K562 (cell line): ENCODE data around the gene SBF1. TPM values are rescaled to one million over a fixed set of nuclear protein-coding genes. Genes with fewer than 3 reads are reported as not detected.

Source experiments
- ATAC-seq: fragments of 200-7000 bp; cut with Tn5 transposase; 3 replicates; pipeline ENCODE4 v1.9.1; 2020; ENCODE audit warnings: moderate library complexity
- BruUV-seq: library from RNA; stranded (reverse); fragments of 400-500 nt; replicated peaks from 2 replicates; lab custom pipeline; 2021; lab: Mats Ljungman, UMichigan
- CTCF ChIA-PET: fragments of 300-600 bp; formaldehyde crosslinking; extraction: SDS; loops from one replicate; lab custom pipeline; 2021; ENCODE audit warnings: low intra/inter-chr PET ratio; lab: Yijun Ruan, JAX
- POLR2A ChIA-PET: fragments of 300-600, 350-650 bp; sonication (Branson Sonifier 250); formaldehyde crosslinking; extraction: SDS; loops from one replicate; lab custom pipeline; 2021; ENCODE audit warnings: antibody characterized with exemption, inconsistent platforms; lab: Yijun Ruan, JAX
- DNase-seq, 4 experiments: peaks; one replicate each; pipeline versions ENCODE4 v3.0.0 to v3.0.0-alpha.2; 2011 to 2018; ENCODE audit warnings: low spot score in 3 of 4, mixed read lengths in 3 of 4; ENCODE audit errors: extremely low read depth in 1 of 4
- FAIRE-seq: peaks from 2 replicates; lab custom pipeline; 2011; peaks lifted over from hg19 to GRCh38; lab: Jason Lieb, UNC
- H2AFZ ChIP-seq: 2 replicates; pipeline ENCODE4 v1.6.0; 2011; ENCODE audit warnings: low read depth, low read length, control low read depth, inconsistent platforms
- H3K27ac ChIP-seq: fragments of 200-600 bp; 3 replicates; pipeline ENCODE4 v1.8.0; 2011; ENCODE audit warnings: low read depth, mild to moderate bottlenecking, control low read depth, inconsistent platforms, low read length, moderate library complexity, mixed read lengths; ENCODE audit errors: extremely low read depth
- H3K27me3 ChIP-seq, 2 experiments: fragments of 300-600 bp in 1 of 2; 2 replicates in 1 of 2; 3 replicates in 1 of 2; pipeline versions ENCODE4 v1.6.0 to v1.8.0; 2011; ENCODE audit warnings: inconsistent platforms in 2 of 2, low read length in 2 of 2, mild to moderate bottlenecking in 1 of 2, mixed read lengths in 1 of 2, moderate library complexity in 1 of 2; ENCODE audit not compliant: control insufficient read depth in 2 of 2, insufficient read depth in 2 of 2
- H3K36me3 ChIP-seq: fragments of 300-600 bp; 3 replicates; pipeline ENCODE4 v1.8.0; 2011; ENCODE audit warnings: mild to moderate bottlenecking, low read length, inconsistent platforms; ENCODE audit not compliant: control insufficient read depth, insufficient read depth
- H3K4me1 ChIP-seq, 2 experiments: fragments of 200-600 bp in 1 of 2; replicated peaks in 1 of 2; 2 replicates in 1 of 2; 3 replicates in 1 of 2; pipeline versions ENCODE4 v1.5.1 to v1.8.0; 2011; ENCODE audit warnings: inconsistent platforms in 2 of 2, low read length in 2 of 2, mild to moderate bottlenecking in 1 of 2, mixed read lengths in 1 of 2, moderate library complexity in 1 of 2; ENCODE audit not compliant: control insufficient read depth in 2 of 2, insufficient read depth in 2 of 2
- H3K4me2 ChIP-seq: 2 replicates; pipeline ENCODE4 v1.6.1; 2011; ENCODE audit warnings: low read length, control low read depth, inconsistent platforms, mixed read lengths; ENCODE audit not compliant: insufficient read depth
- H3K4me3 ChIP-seq: fragments of 200-600 bp; sonication (generic), shearing (Covaris generic); 2 replicates; pipeline ENCODE4 v1.5.1; 2016; ENCODE audit warnings: control low read depth, inconsistent platforms
- H3K79me2 ChIP-seq: fragments of 200-600 bp; 3 replicates; pipeline ENCODE4 v1.8.0; 2011; ENCODE audit warnings: low read length, inconsistent platforms; ENCODE audit not compliant: control insufficient read depth, insufficient read depth
- H3K9ac ChIP-seq, 2 experiments: 2 replicates each; pipeline versions ENCODE4 v1.6.0 to v1.6.1; 2011; ENCODE audit warnings: low read depth in 2 of 2, low read length in 2 of 2, control low read depth in 1 of 2, inconsistent platforms in 1 of 2, mild to moderate bottlenecking in 1 of 2, mixed read lengths in 1 of 2; ENCODE audit not compliant: insufficient read depth in 1 of 2
- H3K9me1 ChIP-seq: one replicate; pipeline ENCODE4 v1.6.0; 2011; ENCODE audit warnings: inconsistent platforms, mild to moderate bottlenecking, low read length, moderate library complexity; ENCODE audit not compliant: control insufficient read depth, insufficient read depth
- H3K9me3 ChIP-seq: replicated peaks from 2 replicates; pipeline ENCODE4 v1.5.1; 2011; ENCODE audit warnings: low read depth, low read length, inconsistent platforms; ENCODE audit not compliant: control insufficient read depth, insufficient read depth
- H4K20me1 ChIP-seq: replicated peaks from 2 replicates; pipeline ENCODE4 v1.6.1; 2011; ENCODE audit warnings: low read length, inconsistent platforms, mixed read lengths; ENCODE audit not compliant: control insufficient read depth, insufficient read depth
- MED1 ChIP-seq: sonication (generic); formaldehyde crosslinking; IDR thresholded peaks from 2 replicates; pipeline ENCODE4 v1.8.1; 2023; ENCODE audit warnings: missing genetic modification reagents, borderline replicate concordance
- ZNF316 ChIP-seq: fragments of 450-650 bp; IDR thresholded peaks from 2 replicates; pipeline ENCODE4 v1.6.1; 2016
- ZNF561 ChIP-seq: fragments of 450-650 bp; formaldehyde crosslinking; conservative IDR thresholded peaks from 2 replicates; pipeline ENCODE4 v1.4.0; 2020; ENCODE audit warnings: mild to moderate bottlenecking, moderate library complexity
- WGBS: fragments of 100-300 bp; shearing (Covaris generic); methylation state at CpG from one replicate; pipeline ENCODE4 v1.1.6; 2016; ENCODE audit warnings: low coverage, mixed read lengths; ENCODE audit not compliant: insufficient coverage; ENCODE audit errors: missing lambda C conversion rate; 5-methylcytosine and 5-hydroxymethylcytosine counted together
- in situ Hi-C: fragments of 300-500 bp; cut with MboI; formaldehyde crosslinking; loops from 4 replicates; pipeline ENCODE4 v1.15.0; 2018; ENCODE audit warnings: inconsistent platforms, mixed read lengths
- intact Hi-C: fragments of 100-400 bp; cut with micrococcal nuclease; formaldehyde crosslinking; loops from 2 replicates; pipeline ENCODE4 v1.14.2; 2022
- polyA plus RNA-seq, 8 experiments: library from polyadenylated mRNA; depleted of rRNA in 4 of 8; stranded (reverse) in 5 of 8; unstranded in 3 of 8; fragments of >200 nt; fragmentation: Nextera tagmentation in 2 of 8; fragmentation: Illumina TruSeq in 1 of 8; extraction: Ambion mirVana in 2 of 8; extraction: Trizol in 1 of 8; gene quantifications; 2 replicates each; pipeline versions ENCODE4 v1.2.1 to v1.2.3, GENCODE V29; 2011 to 2014; ENCODE audit warnings: inconsistent platforms in 1 of 8, missing spikeins in 1 of 8
- total RNA-seq, 7 experiments: library from RNA; depleted of rRNA in 6 of 7; stranded (reverse); fragments of >200 nt in 6 of 7; fragmentation: Illumina TruSeq in 2 of 7; extraction: Trizol in 2 of 7; gene quantifications; 2 replicates each; pipeline versions ENCODE4 v1.2.1 to v1.2.3, GENCODE V29; 2011 to 2021; ENCODE audit warnings: low replicate concordance in 1 of 7

SBF1 gene
- total and polyA plus RNA-seq, 9 of the 15 experiments (the other 6 are each of a cell fraction or from before 2014, with no cell fraction given): 0.44 to 50.4 (median 11.4) TPM

DNA sequence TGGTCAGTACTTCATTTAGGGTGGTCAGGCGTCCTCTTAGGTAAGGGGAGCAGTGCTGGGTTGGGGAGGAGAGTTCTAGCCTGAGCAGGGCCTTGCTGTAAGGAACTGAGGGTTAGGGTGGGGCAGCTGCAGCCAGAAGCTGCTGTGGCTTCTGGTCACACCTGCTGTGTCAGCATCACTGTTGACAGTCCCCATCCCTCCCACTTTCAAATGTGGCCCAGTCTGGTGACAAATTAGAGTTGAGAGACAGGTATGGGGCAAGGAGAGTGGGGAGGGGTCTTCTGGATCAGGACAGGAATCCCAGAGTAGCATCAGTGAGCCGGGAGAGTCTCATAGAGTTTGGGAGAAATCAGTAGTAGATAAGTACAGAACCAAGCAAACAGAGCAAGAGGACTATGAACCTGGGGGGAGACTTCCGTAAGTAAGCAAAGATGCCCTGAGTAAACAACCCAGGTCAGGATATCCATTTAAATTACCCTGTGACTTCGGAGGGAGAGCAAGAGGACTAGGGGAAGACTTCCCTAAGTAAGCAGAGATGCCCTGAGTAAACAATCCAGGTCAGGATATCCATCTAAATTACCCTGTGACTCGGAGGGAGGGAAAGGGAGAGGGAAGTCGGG lies 78.0 kb downstream of the SBF1 start:
- peaks cover under 1% of the 10 kb centered on the region; the same call in 1 of the 3 replicates for H3K79me2 ChIP-seq
- H3K9me3 ChIP-seq: no peaks in the 10 kb centered on the region
- H3K4me2 ChIP-seq: no peak overlapping the region
- H3K4me1 ChIP-seq: no peaks in the 10 kb centered on the region
- 73% methylated on average over 6 of the region's 6 CpGs for WGBS
- TF ChIP-seq MED1 (CRISPR knock-in tag): no peak
- TF ChIP-seq ZNF561 (CRISPR knock-in tag): no peak
- TF ChIP-seq ZNF316: 0 out of 2 replicates have a peak, but pooled peaks have one; percentile 9
- intact Hi-C loops: no loop called here
- in situ Hi-C loops: no loop called here
- DNase-seq: no peak
- no peak overlapping the region for H3K4me3 ChIP-seq
- H3K36me3 ChIP-seq: peaks cover 58% of the 10 kb centered on the region
- H3K27ac ChIP-seq: no peak overlapping the region
- H3K27me3 ChIP-seq: no peaks in the 10 kb centered on the region
- POLR2A ChIA-PET: no interaction called here
- no peak overlapping the region for H3K9ac ChIP-seq
- no TSS peak for BruUV-seq
- H4K20me1 ChIP-seq: no peaks in the 10 kb centered on the region
- H2AFZ ChIP-seq: no peak overlapping the region
- ATAC-seq: no peak
- CTCF ChIA-PET: no interaction called here
- FAIRE-seq: no peak
- H3K9me1 ChIP-seq: no peaks in the 10 kb centered on the region

Other genes starting within 250 kb of the SBF1 start
Only the 7 nearest of the 20 such genes appear.
- gene ADM2, start 6.5 kb upstream of the SBF1 start, total RNA-seq (2014; rRNA removed): 1.5 and 1.8 TPM in 2 replicates
- gene ADM2, start 6.5 kb upstream of the SBF1 start, total RNA-seq (2014; rRNA removed; fragmentation: Illumina TruSeq; extraction: Trizol): 0.33 and 0.41 TPM in 2 replicates
- gene ADM2, start 6.5 kb upstream of the SBF1 start, total RNA-seq (2015; rRNA removed; fragmentation: Illumina TruSeq; extraction: Trizol): 0.08 and 0.11 TPM in 2 replicates
- gene ADM2, start 6.5 kb upstream of the SBF1 start, total RNA-seq (2021): 3.4 and 5.1 TPM in 2 replicates
- 0.38 and 1.1 TPM in 2 replicates for gene ADM2, start 6.5 kb upstream of the SBF1 start, polyA plus RNA-seq (2011; rRNA removed)
- 1.7 and 2.9 TPM in 2 replicates for gene ADM2, start 6.5 kb upstream of the SBF1 start, polyA plus RNA-seq (2014; fragmentation: Illumina TruSeq; extraction: Trizol)
- under 1 TPM; 0.22 to 0.31 TPM for gene ADM2, start 6.5 kb upstream of the SBF1 start, polyA plus RNA-seq (2014; fragmentation: Nextera tagmentation; extraction: Ambion mirVana)
- 1.3 and 2.2 TPM in 2 replicates for gene ADM2, start 6.5 kb upstream of the SBF1 start, polyA plus RNA-seq (2014; rRNA removed)
- not detected in 2 replicates for gene MIOX, start 11.8 kb upstream of the SBF1 start, total RNA-seq (2014; rRNA removed)
- gene MIOX, start 11.8 kb upstream of the SBF1 start, total RNA-seq (2014; rRNA removed; fragmentation: Illumina TruSeq; extraction: Trizol): not detected in 2 replicates
- gene MIOX, start 11.8 kb upstream of the SBF1 start, total RNA-seq (2015; rRNA removed; fragmentation: Illumina TruSeq; extraction: Trizol): not detected in 2 replicates
- gene MIOX, start 11.8 kb upstream of the SBF1 start, total RNA-seq (2021): not detected in 2 replicates
- gene MIOX, start 11.8 kb upstream of the SBF1 start, polyA plus RNA-seq (2011; rRNA removed): 0.08 TPM in 2 replicates
- not detected in 2 replicates for gene MIOX, start 11.8 kb upstream of the SBF1 start, polyA plus RNA-seq (2014; fragmentation: Illumina TruSeq; extraction: Trizol)
- not detected for gene MIOX, start 11.8 kb upstream of the SBF1 start, polyA plus RNA-seq (2014; fragmentation: Nextera tagmentation; extraction: Ambion mirVana)
- not detected in 2 replicates for gene MIOX, start 11.8 kb upstream of the SBF1 start, polyA plus RNA-seq (2014; rRNA removed)
- gene LMF2, start 32.7 kb upstream of the SBF1 start, total RNA-seq (2014; rRNA removed): 18.1 and 26.0 TPM in 2 replicates
- gene LMF2, start 32.7 kb upstream of the SBF1 start, total RNA-seq (2014; rRNA removed; fragmentation: Illumina TruSeq; extraction: Trizol): 0.67 and 1.2 TPM in 2 replicates
- gene LMF2, start 32.7 kb upstream of the SBF1 start, total RNA-seq (2015; rRNA removed; fragmentation: Illumina TruSeq; extraction: Trizol): 7.5 and 7.6 TPM in 2 replicates
- gene LMF2, start 32.7 kb upstream of the SBF1 start, total RNA-seq (2021): 35.8 and 37.1 TPM in 2 replicates
- 8.8 and 19.2 TPM in 2 replicates for gene LMF2, start 32.7 kb upstream of the SBF1 start, polyA plus RNA-seq (2011; rRNA removed)
- gene LMF2, start 32.7 kb upstream of the SBF1 start, polyA plus RNA-seq (2014; fragmentation: Illumina TruSeq; extraction: Trizol): 3.2 and 13.6 TPM in 2 replicates
- gene LMF2, start 32.7 kb upstream of the SBF1 start, polyA plus RNA-seq (2014; fragmentation: Nextera tagmentation; extraction: Ambion mirVana): under 1 TPM; 0.08 to 0.39 TPM
- 31.7 and 32.7 TPM in 2 replicates for gene LMF2, start 32.7 kb upstream of the SBF1 start, polyA plus RNA-seq (2014; rRNA removed)
- gene NCAPH2, start 33.2 kb upstream of the SBF1 start, total RNA-seq (2014; rRNA removed): 72.3 and 79.2 TPM in 2 replicates
- 20.2 and 24.3 TPM in 2 replicates for gene NCAPH2, start 33.2 kb upstream of the SBF1 start, total RNA-seq (2014; rRNA removed; fragmentation: Illumina TruSeq; extraction: Trizol)
- 40.5 and 42.9 TPM in 2 replicates for gene NCAPH2, start 33.2 kb upstream of the SBF1 start, total RNA-seq (2015; rRNA removed; fragmentation: Illumina TruSeq; extraction: Trizol)
- gene NCAPH2, start 33.2 kb upstream of the SBF1 start, total RNA-seq (2021): 83.2 and 88.6 TPM in 2 replicates
- 31.2 and 43.9 TPM in 2 replicates for gene NCAPH2, start 33.2 kb upstream of the SBF1 start, polyA plus RNA-seq (2011; rRNA removed)
- gene NCAPH2, start 33.2 kb upstream of the SBF1 start, polyA plus RNA-seq (2014; fragmentation: Illumina TruSeq; extraction: Trizol): 32.4 and 44.0 TPM in 2 replicates
- 10 to 100 TPM in 1 of 2 experiments, 1 to 10 TPM in 1; 3.6 to 10.0 TPM for gene NCAPH2, start 33.2 kb upstream of the SBF1 start, polyA plus RNA-seq (2014; fragmentation: Nextera tagmentation; extraction: Ambion mirVana)
- gene NCAPH2, start 33.2 kb upstream of the SBF1 start, polyA plus RNA-seq (2014; rRNA removed): 63.3 and 67.1 TPM in 2 replicates
- gene SCO2, start 50.6 kb upstream of the SBF1 start, total RNA-seq (2014; rRNA removed): 2.2 and 2.6 TPM in 2 replicates
- not detected in 2 replicates for gene SCO2, start 50.6 kb upstream of the SBF1 start, total RNA-seq (2014; rRNA removed; fragmentation: Illumina TruSeq; extraction: Trizol)
- 0.26 and 0.69 TPM in 2 replicates for gene SCO2, start 50.6 kb upstream of the SBF1 start, total RNA-seq (2015; rRNA removed; fragmentation: Illumina TruSeq; extraction: Trizol)
- 4.0 and 8.9 TPM in 2 replicates for gene SCO2, start 50.6 kb upstream of the SBF1 start, total RNA-seq (2021)
- 1.1 and 2.2 TPM in 2 replicates for gene SCO2, start 50.6 kb upstream of the SBF1 start, polyA plus RNA-seq (2011; rRNA removed)
- gene SCO2, start 50.6 kb upstream of the SBF1 start, polyA plus RNA-seq (2014; fragmentation: Illumina TruSeq; extraction: Trizol): 0.34 TPM in 1 of 2 replicates, not detected in the other
- not detected for gene SCO2, start 50.6 kb upstream of the SBF1 start, polyA plus RNA-seq (2014; fragmentation: Nextera tagmentation; extraction: Ambion mirVana)
- gene SCO2, start 50.6 kb upstream of the SBF1 start, polyA plus RNA-seq (2014; rRNA removed): 1.0 and 2.2 TPM in 2 replicates
- gene TYMP, start 55.0 kb upstream of the SBF1 start, total RNA-seq (2014; rRNA removed): 2.4 and 3.7 TPM in 2 replicates
- not detected in 2 replicates for gene TYMP, start 55.0 kb upstream of the SBF1 start, total RNA-seq (2014; rRNA removed; fragmentation: Illumina TruSeq; extraction: Trizol)
- gene TYMP, start 55.0 kb upstream of the SBF1 start, total RNA-seq (2015; rRNA removed; fragmentation: Illumina TruSeq; extraction: Trizol): not detected in 2 replicates
- 2.6 and 4.0 TPM in 2 replicates for gene TYMP, start 55.0 kb upstream of the SBF1 start, total RNA-seq (2021)
- 0.17 and 0.27 TPM in 2 replicates for gene TYMP, start 55.0 kb upstream of the SBF1 start, polyA plus RNA-seq (2011; rRNA removed)
- gene TYMP, start 55.0 kb upstream of the SBF1 start, polyA plus RNA-seq (2014; fragmentation: Illumina TruSeq; extraction: Trizol): not detected in 2 replicates
- gene TYMP, start 55.0 kb upstream of the SBF1 start, polyA plus RNA-seq (2014; fragmentation: Nextera tagmentation; extraction: Ambion mirVana): under 1 TPM in 1 of 2 experiments, not detected in 1; 0.03 TPM
- 2.7 and 2.8 TPM in 2 replicates for gene TYMP, start 55.0 kb upstream of the SBF1 start, polyA plus RNA-seq (2014; rRNA removed)
- gene KLHDC7B, start 70.9 kb upstream of the SBF1 start, total RNA-seq (2014; rRNA removed): 0.05 and 0.08 TPM in 2 replicates
- not detected in 2 replicates for gene KLHDC7B, start 70.9 kb upstream of the SBF1 start, total RNA-seq (2014; rRNA removed; fragmentation: Illumina TruSeq; extraction: Trizol)
- gene KLHDC7B, start 70.9 kb upstream of the SBF1 start, total RNA-seq (2015; rRNA removed; fragmentation: Illumina TruSeq; extraction: Trizol): 0.04 TPM in 2 replicates
- gene KLHDC7B, start 70.9 kb upstream of the SBF1 start, total RNA-seq (2021): 0.22 TPM in 2 replicates
- gene KLHDC7B, start 70.9 kb upstream of the SBF1 start, polyA plus RNA-seq (2011; rRNA removed): 0.09 TPM in 1 of 2 replicates, not detected in the other
- 0.04 and 0.22 TPM in 2 replicates for gene KLHDC7B, start 70.9 kb upstream of the SBF1 start, polyA plus RNA-seq (2014; fragmentation: Illumina TruSeq; extraction: Trizol)
- gene KLHDC7B, start 70.9 kb upstream of the SBF1 start, polyA plus RNA-seq (2014; fragmentation: Nextera tagmentation; extraction: Ambion mirVana): not detected
- 0.07 and 0.15 TPM in 2 replicates for gene KLHDC7B, start 70.9 kb upstream of the SBF1 start, polyA plus RNA-seq (2014; rRNA removed)